Panc1 (cell line): ENCODE data around the gene DIAPH3. TPM values are rescaled to one million over a fixed set of nuclear protein-coding genes. Genes with fewer than 3 reads are reported as not detected.

Experiments used
- ATAC-seq: fragments of 200-7000 bp; cut with Tn5 transposase; 2 replicates; pipeline ENCODE4 v1.9.1; 2020; ENCODE audit warnings: mild to moderate bottlenecking, moderate library complexity
- BruUV-seq: library from RNA; stranded (reverse); fragments of 400-500 nt; replicated peaks from 2 replicates; lab custom pipeline; 2021; lab: Mats Ljungman, UMichigan
- CTCF ChIA-PET: fragments of 300-600 bp; sonication (Branson Sonifier 250); formaldehyde crosslinking; loops from one replicate; lab custom pipeline; 2022; ENCODE audit warnings: antibody characterized with exemption; lab: Charles Lee
- POLR2A ChIA-PET: fragments of 300-600 bp; sonication (Branson Sonifier 250); formaldehyde crosslinking; loops from one replicate; lab custom pipeline; 2022; ENCODE audit warnings: antibody characterized with exemption; lab: Charles Lee
- DNase-seq: peaks from one replicate; pipeline ENCODE4 v3.0.0-alpha.2; 2010; ENCODE audit warnings: low read depth, low spot score
- H3K27ac ChIP-seq: 2 replicates; pipeline ENCODE4 v1.5.1; 2011; ENCODE audit warnings: mild to moderate bottlenecking, low read length, inconsistent platforms
- H3K27me3 ChIP-seq: fragments of 200-500 bp; sonication (Bioruptor generic); 2 replicates; pipeline ENCODE4 v1.6.0; 2014; ENCODE audit warnings: low read length, inconsistent platforms; ENCODE audit not compliant: control insufficient read depth, insufficient read depth
- H3K36me3 ChIP-seq: fragments of 200-500 bp; sonication (Bioruptor generic); 2 replicates; pipeline ENCODE4 v1.5.1; 2014; ENCODE audit warnings: inconsistent platforms, mild to moderate bottlenecking, low read length, moderate library complexity; ENCODE audit not compliant: control insufficient read depth, insufficient read depth
- H3K4me1 ChIP-seq: 2 replicates; pipeline ENCODE4 v1.5.1; 2011; ENCODE audit warnings: inconsistent platforms, mild to moderate bottlenecking, low read length, moderate library complexity; ENCODE audit not compliant: control insufficient read depth, insufficient read depth
- H3K4me3 ChIP-seq, 2 experiments: 2 replicates each; pipeline ENCODE4 v1.5.1; 2011 to 2012; ENCODE audit warnings: low read depth in 2 of 2, low read length in 2 of 2, mild to moderate bottlenecking in 2 of 2, inconsistent platforms in 1 of 2, moderate library complexity in 1 of 2
- H3K9me3 ChIP-seq: fragments of 200-500 bp; sonication (Bioruptor generic); 2 replicates; pipeline ENCODE4 v1.5.1; 2014; ENCODE audit warnings: low read depth, mild to moderate bottlenecking, inconsistent platforms, low read length, moderate library complexity; ENCODE audit not compliant: control insufficient read depth, insufficient read depth
- POLR2AphosphoS5 ChIP-seq: IDR thresholded peaks from 2 replicates; pipeline ENCODE4 v1.6.1; 2012; ENCODE audit warnings: mild to moderate bottlenecking, low read depth, low read length, moderate library complexity
- SIN3A ChIP-seq: IDR thresholded peaks from 2 replicates; pipeline ENCODE4 v1.6.1; 2012; ENCODE audit warnings: low read depth, mild to moderate bottlenecking, low read length, moderate library complexity, borderline replicate concordance; ENCODE audit not compliant: insufficient read depth
- TCF7L2 ChIP-seq: IDR thresholded peaks from 2 replicates; pipeline ENCODE4 v1.6.1; 2011; ENCODE audit warnings: mild to moderate bottlenecking, low read depth, low read length, inconsistent platforms
- in situ Hi-C: cut with HindIII; loops from 2 replicates; pipeline ENCODE4 v1.10.0; 2016; ENCODE audit warnings: low sequenced_read_pairs, low pct_unique_long_range_greater_than_20kb
- intact Hi-C: fragments of 100-400 bp; cut with micrococcal nuclease; formaldehyde crosslinking; loops from one replicate; pipeline ENCODE4 v1.10.0; 2022; ENCODE audit not compliant: unreplicated experiment
- total RNA-seq: library from RNA; stranded (reverse); gene quantifications from one replicate; pipeline ENCODE4 v1.2.1, GENCODE V29; 2021; ENCODE audit not compliant: unreplicated experiment
- TF ChIP-seq, protein P1 (sequence below): fragments of 450-650 bp; IDR thresholded peaks from 2 replicates; pipeline ENCODE4 v1.5.1; 2017; ENCODE audit warnings: mild to moderate bottlenecking
- TF ChIP-seq, protein P2 (sequence below), 2 experiments: IDR thresholded peaks; 2 replicates each; pipeline ENCODE4 v1.6.1; 2011 to 2012; ENCODE audit warnings: low read depth in 2 of 2, control low read depth in 1 of 2, low read length in 1 of 2, mild to moderate bottlenecking in 1 of 2, moderate library complexity in 1 of 2; ENCODE audit not compliant: insufficient read depth in 1 of 2

DIAPH3 gene
- total RNA-seq, 1 experiment from 2014 or later = 15.4 TPM

DNA sequence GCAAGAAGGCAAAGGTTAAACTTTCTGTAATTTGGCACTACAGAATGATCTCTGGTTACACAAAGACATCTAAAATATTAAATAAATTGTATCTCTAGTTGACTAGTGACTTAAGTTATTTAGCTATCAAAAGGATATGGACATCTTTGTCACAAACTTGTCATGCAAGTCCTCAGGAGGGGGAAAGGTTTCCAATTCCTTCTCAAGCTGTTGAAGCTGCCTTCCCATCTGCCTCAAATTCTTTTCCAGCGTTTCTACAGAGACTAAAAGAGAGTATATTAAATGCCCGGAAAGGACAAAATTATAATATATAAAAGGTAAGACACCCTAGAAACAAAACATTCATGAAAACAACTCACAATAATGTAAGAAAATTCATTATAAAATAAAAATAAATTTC lies 324.5 kb downstream of the DIAPH3 start:
- no peak overlapping the region for H3K27ac ChIP-seq
- DNase-seq = no peak
- H3K4me3 ChIP-seq = no peak overlapping the region
- no peaks in the 10 kb centered on the region; the same call in 1 of the 2 replicates for H3K36me3 ChIP-seq
- intact Hi-C loops (no loop called here), in situ Hi-C loops (no loop called here)
- no peaks in the 10 kb centered on the region for H3K9me3 ChIP-seq
- CTCF ChIA-PET = interaction anchor here (0.7 kb wide), 1 partner anchor 14 kb away, joined by 3 read pairs; no protein-coding TSS in a partner anchor
- ATAC-seq = no peak
- no peaks in the 10 kb centered on the region for H3K4me1 ChIP-seq
- no TSS peak for BruUV-seq
- H3K27me3 ChIP-seq = no peaks in the 10 kb centered on the region
- TF ChIP-seq, protein P1, sequence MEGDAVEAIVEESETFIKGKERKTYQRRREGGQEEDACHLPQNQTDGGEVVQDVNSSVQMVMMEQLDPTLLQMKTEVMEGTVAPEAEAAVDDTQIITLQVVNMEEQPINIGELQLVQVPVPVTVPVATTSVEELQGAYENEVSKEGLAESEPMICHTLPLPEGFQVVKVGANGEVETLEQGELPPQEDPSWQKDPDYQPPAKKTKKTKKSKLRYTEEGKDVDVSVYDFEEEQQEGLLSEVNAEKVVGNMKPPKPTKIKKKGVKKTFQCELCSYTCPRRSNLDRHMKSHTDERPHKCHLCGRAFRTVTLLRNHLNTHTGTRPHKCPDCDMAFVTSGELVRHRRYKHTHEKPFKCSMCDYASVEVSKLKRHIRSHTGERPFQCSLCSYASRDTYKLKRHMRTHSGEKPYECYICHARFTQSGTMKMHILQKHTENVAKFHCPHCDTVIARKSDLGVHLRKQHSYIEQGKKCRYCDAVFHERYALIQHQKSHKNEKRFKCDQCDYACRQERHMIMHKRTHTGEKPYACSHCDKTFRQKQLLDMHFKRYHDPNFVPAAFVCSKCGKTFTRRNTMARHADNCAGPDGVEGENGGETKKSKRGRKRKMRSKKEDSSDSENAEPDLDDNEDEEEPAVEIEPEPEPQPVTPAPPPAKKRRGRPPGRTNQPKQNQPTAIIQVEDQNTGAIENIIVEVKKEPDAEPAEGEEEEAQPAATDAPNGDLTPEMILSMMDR = no peak
- TF ChIP-seq TCF7L2 = no peak
- no peak for TF ChIP-seq SIN3A
- no peak for TF ChIP-seq POLR2AphosphoS5
- POLR2A ChIA-PET = no interaction called here

DNA sequence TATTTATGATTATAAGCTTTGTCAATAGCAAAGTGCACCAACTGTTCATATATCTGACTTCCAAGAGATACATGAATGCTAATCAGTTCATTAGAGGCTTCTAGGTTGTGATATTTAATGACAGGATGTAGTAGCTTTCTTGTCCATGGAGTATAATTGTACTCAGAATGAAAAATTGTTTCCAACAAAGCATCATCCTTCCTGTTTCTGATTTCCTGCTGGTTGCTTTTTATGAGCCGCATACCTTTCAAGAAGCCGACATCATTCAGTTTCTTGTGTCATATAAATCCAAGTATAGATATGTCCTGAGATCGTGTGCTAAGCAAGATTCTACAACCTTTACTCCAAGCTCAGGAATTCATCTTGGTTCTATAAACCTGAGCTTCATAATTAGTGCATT lies 326.6 kb downstream of the DIAPH3 start:
- ATAC-seq (no peak), DNase-seq (no peak)
- no peaks in the 10 kb centered on the region; the same call in 1 of the 2 replicates for H3K36me3 ChIP-seq
- no peak overlapping the region for H3K4me3 ChIP-seq
- in situ Hi-C loops (no loop called here), intact Hi-C loops (no loop called here)
- no peak overlapping the region for H3K27ac ChIP-seq
- BruUV-seq = no TSS peak
- H3K9me3 ChIP-seq = no peaks in the 10 kb centered on the region
- H3K4me1 ChIP-seq = no peaks in the 10 kb centered on the region
- CTCF ChIA-PET = no interaction called here
- TF ChIP-seq POLR2AphosphoS5 (no peak), SIN3A (no peak), TCF7L2 (no peak)
- TF ChIP-seq, protein P2, sequence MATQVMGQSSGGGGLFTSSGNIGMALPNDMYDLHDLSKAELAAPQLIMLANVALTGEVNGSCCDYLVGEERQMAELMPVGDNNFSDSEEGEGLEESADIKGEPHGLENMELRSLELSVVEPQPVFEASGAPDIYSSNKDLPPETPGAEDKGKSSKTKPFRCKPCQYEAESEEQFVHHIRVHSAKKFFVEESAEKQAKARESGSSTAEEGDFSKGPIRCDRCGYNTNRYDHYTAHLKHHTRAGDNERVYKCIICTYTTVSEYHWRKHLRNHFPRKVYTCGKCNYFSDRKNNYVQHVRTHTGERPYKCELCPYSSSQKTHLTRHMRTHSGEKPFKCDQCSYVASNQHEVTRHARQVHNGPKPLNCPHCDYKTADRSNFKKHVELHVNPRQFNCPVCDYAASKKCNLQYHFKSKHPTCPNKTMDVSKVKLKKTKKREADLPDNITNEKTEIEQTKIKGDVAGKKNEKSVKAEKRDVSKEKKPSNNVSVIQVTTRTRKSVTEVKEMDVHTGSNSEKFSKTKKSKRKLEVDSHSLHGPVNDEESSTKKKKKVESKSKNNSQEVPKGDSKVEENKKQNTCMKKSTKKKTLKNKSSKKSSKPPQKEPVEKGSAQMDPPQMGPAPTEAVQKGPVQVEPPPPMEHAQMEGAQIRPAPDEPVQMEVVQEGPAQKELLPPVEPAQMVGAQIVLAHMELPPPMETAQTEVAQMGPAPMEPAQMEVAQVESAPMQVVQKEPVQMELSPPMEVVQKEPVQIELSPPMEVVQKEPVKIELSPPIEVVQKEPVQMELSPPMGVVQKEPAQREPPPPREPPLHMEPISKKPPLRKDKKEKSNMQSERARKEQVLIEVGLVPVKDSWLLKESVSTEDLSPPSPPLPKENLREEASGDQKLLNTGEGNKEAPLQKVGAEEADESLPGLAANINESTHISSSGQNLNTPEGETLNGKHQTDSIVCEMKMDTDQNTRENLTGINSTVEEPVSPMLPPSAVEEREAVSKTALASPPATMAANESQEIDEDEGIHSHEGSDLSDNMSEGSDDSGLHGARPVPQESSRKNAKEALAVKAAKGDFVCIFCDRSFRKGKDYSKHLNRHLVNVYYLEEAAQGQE (IDR thresholded peaks at IDR 0.05; ENCODE audit: insufficient read depth in 1 of 2, low read depth in 2 of 2, low read length in 1 of 2) = no peak
- TF ChIP-seq, protein P1 = no peak
- POLR2A ChIA-PET = no interaction called here
- H3K27me3 ChIP-seq = no peaks in the 10 kb centered on the region

DNA sequence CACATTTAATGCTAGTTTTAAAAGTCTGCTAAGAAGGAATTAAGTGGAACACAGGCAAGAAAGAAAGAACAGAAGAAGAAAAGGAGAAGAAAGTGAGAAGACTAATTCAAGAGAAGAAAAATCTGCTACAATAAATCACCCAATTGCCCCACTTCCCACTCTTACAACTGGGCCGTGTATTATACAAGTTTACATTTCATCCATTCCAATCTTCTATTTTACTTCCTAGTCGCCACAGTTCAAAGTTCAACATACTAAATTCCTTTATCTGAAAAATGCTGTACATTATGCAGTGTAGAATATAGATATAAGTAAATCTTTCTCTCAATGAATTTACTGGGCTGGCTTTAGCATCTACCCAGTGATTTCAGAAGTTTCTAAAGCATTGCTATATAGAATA lies 328.2 kb downstream of the DIAPH3 start:
- H3K27ac ChIP-seq = no peak overlapping the region
- ATAC-seq = no peak
- ChIA-PET POLR2A (no interaction called here), CTCF (no interaction called here)
- no peaks in the 10 kb centered on the region; the same call in 1 of the 2 replicates for H3K36me3 ChIP-seq
- H3K9me3 ChIP-seq = no peaks in the 10 kb centered on the region
- no peak for TF ChIP-seq SIN3A
- TF ChIP-seq, protein P2 (IDR thresholded peaks at IDR 0.05; ENCODE audit: insufficient read depth in 1 of 2, low read depth in 2 of 2, low read length in 1 of 2) = no peak
- TF ChIP-seq POLR2AphosphoS5 = no peak
- TF ChIP-seq TCF7L2 = no peak
- TF ChIP-seq, protein P1 = no peak
- intact Hi-C loops (no loop called here), in situ Hi-C loops (no loop called here)
- H3K27me3 ChIP-seq = no peaks in the 10 kb centered on the region
- H3K4me1 ChIP-seq = no peaks in the 10 kb centered on the region
- no TSS peak for BruUV-seq
- no peak for DNase-seq
- no peak overlapping the region for H3K4me3 ChIP-seq
